OCI-LY1 (cell line): ENCODE measurements around the gene STAB1.
"Not testable (repeated sequence)": the region's sequence is repeated elsewhere in the genome, so short reads cannot be mapped to it uniquely, and the experiment has no call there.

ENCODE experiments used
- H2AFZ ChIP-seq: fragments of 200-600 bp; sonication (generic), shearing (Covaris generic); 2 replicates; pipeline ENCODE4 v1.6.0; 2014; ENCODE audit warnings: antibody characterized with exemption, mild to moderate bottlenecking, low read length
- H3F3A ChIP-seq: fragments of 200-600 bp; sonication (generic), shearing (Covaris generic); 2 replicates; pipeline ENCODE4 v1.6.0; 2014; ENCODE audit warnings: mild to moderate bottlenecking, antibody characterized with exemption, low read length, moderate library complexity; ENCODE audit not compliant: insufficient read depth
- H3K27ac ChIP-seq: fragments of 200-600 bp; sonication (generic); 2 replicates; pipeline ENCODE4 v1.5.1; 2014; ENCODE audit warnings: low read length, mixed run types, mild to moderate bottlenecking, low read depth; ENCODE audit not compliant: poor library complexity, severe bottlenecking
- H3K27me3 ChIP-seq: fragments of 200-600 bp; sonication (generic); 2 replicates; pipeline ENCODE4 v1.6.0; 2014; ENCODE audit warnings: antibody characterized with exemption, mild to moderate bottlenecking, low read length, moderate library complexity; ENCODE audit not compliant: insufficient read depth
- H3K36me3 ChIP-seq: fragments of 200-600 bp; sonication (generic); 2 replicates; pipeline ENCODE4 v1.6.1; 2014; ENCODE audit warnings: mild to moderate bottlenecking, antibody characterized with exemption, low read length, moderate library complexity, mixed read lengths; ENCODE audit not compliant: insufficient read depth
- H3K4me1 ChIP-seq: fragments of 200-600 bp; sonication (generic); 2 replicates; pipeline ENCODE4 v1.5.1; 2014; ENCODE audit warnings: mild to moderate bottlenecking, low read length, moderate library complexity; ENCODE audit not compliant: insufficient read depth, severe bottlenecking
- H3K4me2 ChIP-seq: fragments of 200-600 bp; sonication (generic), shearing (Covaris generic); 2 replicates; pipeline ENCODE4 v1.6.1; 2014; ENCODE audit warnings: low read length
- H3K4me3 ChIP-seq: fragments of 200-600 bp; sonication (generic); 2 replicates; pipeline ENCODE4 v1.5.1; 2014; ENCODE audit warnings: low read length, low read depth, mild to moderate bottlenecking, mixed read lengths; ENCODE audit not compliant: poor library complexity, severe bottlenecking
- H3K79me2 ChIP-seq: fragments of 200-600 bp; shearing (Covaris generic); 2 replicates; pipeline ENCODE4 v1.6.1; 2016; ENCODE audit warnings: mixed run types, low read length, mixed read lengths; ENCODE audit not compliant: insufficient read depth
- H3K9ac ChIP-seq: fragments of 200-600 bp; sonication (generic), shearing (Covaris generic); 2 replicates; pipeline ENCODE4 v1.6.1; 2014; ENCODE audit warnings: mild to moderate bottlenecking, low read length, mixed read lengths
- H3K9me2 ChIP-seq: fragments of 200-600 bp; sonication (generic), shearing (Covaris generic); 2 replicates; pipeline ENCODE4 v1.6.1; 2014; ENCODE audit warnings: low read depth, mild to moderate bottlenecking, low read length, mixed read lengths
- H3K9me3 ChIP-seq: fragments of 200-600 bp; shearing (Covaris generic); 2 replicates; pipeline ENCODE4 v1.6.1; 2014; ENCODE audit warnings: low read length, mixed read lengths
- H4K20me1 ChIP-seq: fragments of 200-600 bp; sonication (generic), shearing (Covaris generic); 2 replicates; pipeline ENCODE4 v1.6.0; 2016; ENCODE audit warnings: mild to moderate bottlenecking, low read length; ENCODE audit not compliant: insufficient read depth
- EZH2 ChIP-seq: fragments of 200-600 bp; sonication (generic), shearing (Covaris generic); IDR thresholded peaks from 2 replicates; pipeline ENCODE4 v1.8.0; 2017; ENCODE audit warnings: borderline replicate concordance, mixed run types, mild to moderate bottlenecking, antibody characterized with exemption, low read length, moderate library complexity, mixed read lengths
- TF ChIP-seq, protein P1 (sequence below): fragments of 200-600 bp; sonication (generic), shearing (Covaris generic); IDR thresholded peaks from 2 replicates; pipeline ENCODE4 v1.5.1; 2017; ENCODE audit warnings: mild to moderate bottlenecking, antibody characterized with exemption, low read length, moderate library complexity, mixed read lengths

Gene STAB1

DNA sequence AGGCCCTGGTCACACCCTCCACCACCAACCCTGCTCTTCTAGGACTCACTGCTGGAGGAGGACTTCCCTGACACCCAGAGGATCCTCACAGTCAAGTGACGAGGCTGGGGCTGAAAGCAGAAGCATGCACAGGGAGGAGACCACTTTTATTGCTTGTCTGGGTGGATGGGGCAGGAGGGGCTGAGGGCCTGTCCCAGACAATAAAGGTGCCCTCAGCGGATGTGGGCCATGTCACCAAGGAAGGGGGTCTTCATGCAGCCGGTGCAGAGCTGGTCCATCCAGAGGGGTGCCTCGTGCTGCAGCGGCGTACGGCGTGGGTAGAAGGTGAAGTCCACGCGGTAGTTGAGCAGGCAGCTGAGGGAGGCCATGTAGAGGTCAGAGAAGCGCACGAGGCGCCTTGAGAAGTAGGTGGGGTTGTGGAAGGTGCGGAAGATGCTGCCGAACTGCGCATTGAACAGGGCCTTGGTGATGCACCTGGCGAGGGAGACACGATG, 29.2 kb downstream of the STAB1 start:
- H3K9ac ChIP-seq: no peak overlapping the region
- H3K9me3 ChIP-seq: no peaks in the 10 kb centered on the region
- H3F3A ChIP-seq: no peaks in the 10 kb centered on the region
- H3K4me3 ChIP-seq: no peak overlapping the region
- no peak overlapping the region for H3K4me2 ChIP-seq
- peaks cover 51% of the 10 kb centered on the region for H3K36me3 ChIP-seq
- no peak overlapping the region for H3K27ac ChIP-seq
- no peaks in the 10 kb centered on the region for H3K27me3 ChIP-seq
- no peaks in the 10 kb centered on the region for H3K9me2 ChIP-seq
- H3K79me2 ChIP-seq: no peaks in the 10 kb centered on the region
- TF ChIP-seq, protein P1, sequence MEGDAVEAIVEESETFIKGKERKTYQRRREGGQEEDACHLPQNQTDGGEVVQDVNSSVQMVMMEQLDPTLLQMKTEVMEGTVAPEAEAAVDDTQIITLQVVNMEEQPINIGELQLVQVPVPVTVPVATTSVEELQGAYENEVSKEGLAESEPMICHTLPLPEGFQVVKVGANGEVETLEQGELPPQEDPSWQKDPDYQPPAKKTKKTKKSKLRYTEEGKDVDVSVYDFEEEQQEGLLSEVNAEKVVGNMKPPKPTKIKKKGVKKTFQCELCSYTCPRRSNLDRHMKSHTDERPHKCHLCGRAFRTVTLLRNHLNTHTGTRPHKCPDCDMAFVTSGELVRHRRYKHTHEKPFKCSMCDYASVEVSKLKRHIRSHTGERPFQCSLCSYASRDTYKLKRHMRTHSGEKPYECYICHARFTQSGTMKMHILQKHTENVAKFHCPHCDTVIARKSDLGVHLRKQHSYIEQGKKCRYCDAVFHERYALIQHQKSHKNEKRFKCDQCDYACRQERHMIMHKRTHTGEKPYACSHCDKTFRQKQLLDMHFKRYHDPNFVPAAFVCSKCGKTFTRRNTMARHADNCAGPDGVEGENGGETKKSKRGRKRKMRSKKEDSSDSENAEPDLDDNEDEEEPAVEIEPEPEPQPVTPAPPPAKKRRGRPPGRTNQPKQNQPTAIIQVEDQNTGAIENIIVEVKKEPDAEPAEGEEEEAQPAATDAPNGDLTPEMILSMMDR: no peak
- no peak for TF ChIP-seq EZH2
- H3K4me1 ChIP-seq: no peaks in the 10 kb centered on the region
- no peak overlapping the region for H2AFZ ChIP-seq
- H4K20me1 ChIP-seq: no peaks in the 10 kb centered on the region

DNA sequence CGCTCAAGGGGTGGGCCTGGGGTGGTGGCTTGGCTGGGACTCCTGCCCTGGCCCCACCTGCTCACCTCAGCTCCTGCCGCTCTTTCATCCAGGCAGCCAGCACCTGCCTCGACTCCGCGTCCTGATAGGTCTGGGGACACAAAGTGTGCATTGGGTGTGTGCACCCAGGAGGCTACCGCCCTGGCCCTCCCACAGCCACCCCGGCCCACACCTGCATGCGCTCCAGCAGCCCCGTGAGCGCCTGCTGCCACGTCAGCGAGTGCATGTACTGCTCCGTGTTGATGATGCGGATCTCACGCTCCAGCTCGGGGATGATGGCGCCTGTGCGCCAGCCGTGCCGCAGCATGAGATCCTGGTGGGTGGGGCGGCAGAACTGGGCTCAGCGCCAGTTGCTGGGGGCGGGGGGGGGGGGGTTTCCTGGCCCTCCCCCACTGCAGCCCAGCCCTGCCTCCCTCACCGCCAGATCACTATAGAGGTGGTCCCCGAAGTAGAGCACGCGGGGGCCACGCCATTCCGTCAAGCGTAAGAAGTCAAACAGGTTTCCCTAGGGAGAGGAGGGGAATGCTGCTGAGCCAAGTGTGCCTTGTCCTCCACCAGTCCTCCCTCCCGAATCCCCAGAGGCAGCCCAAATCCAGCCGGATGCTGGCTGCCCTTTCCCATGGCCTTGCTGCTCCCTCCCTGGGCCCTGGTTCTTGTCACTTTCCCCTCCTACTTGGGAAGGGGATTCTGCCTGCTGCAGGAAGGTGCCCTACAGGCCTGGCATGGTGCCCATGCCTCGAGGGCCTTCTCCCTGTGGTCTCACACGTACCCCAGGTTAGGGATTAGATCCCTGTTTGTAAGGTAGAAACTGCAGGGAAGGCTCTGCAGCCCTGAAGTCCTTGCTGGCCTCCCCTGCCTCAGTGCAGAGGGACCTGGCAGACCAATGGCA, 29.9 kb downstream of the STAB1 start:
- Histone ChIP-seq H4K20me1 (no peaks in the 10 kb centered on the region), H3K4me3 (no peak overlapping the region), H3K4me1 (no peaks in the 10 kb centered on the region), H3K27me3 (no peaks in the 10 kb centered on the region), H3K9me3 (no peaks in the 10 kb centered on the region), H3K36me3 (peaks cover 51% of the 10 kb centered on the region), H3K79me2 (no peaks in the 10 kb centered on the region), H3K9me2 (no peaks in the 10 kb centered on the region), H3F3A (no peaks in the 10 kb centered on the region), H3K4me2 (no peak overlapping the region), H3K9ac (no peak overlapping the region), H3K27ac (no peak overlapping the region), H2AFZ (no peak overlapping the region)
- TF ChIP-seq, protein P1: no peak
- TF ChIP-seq EZH2: no peak

DNA sequence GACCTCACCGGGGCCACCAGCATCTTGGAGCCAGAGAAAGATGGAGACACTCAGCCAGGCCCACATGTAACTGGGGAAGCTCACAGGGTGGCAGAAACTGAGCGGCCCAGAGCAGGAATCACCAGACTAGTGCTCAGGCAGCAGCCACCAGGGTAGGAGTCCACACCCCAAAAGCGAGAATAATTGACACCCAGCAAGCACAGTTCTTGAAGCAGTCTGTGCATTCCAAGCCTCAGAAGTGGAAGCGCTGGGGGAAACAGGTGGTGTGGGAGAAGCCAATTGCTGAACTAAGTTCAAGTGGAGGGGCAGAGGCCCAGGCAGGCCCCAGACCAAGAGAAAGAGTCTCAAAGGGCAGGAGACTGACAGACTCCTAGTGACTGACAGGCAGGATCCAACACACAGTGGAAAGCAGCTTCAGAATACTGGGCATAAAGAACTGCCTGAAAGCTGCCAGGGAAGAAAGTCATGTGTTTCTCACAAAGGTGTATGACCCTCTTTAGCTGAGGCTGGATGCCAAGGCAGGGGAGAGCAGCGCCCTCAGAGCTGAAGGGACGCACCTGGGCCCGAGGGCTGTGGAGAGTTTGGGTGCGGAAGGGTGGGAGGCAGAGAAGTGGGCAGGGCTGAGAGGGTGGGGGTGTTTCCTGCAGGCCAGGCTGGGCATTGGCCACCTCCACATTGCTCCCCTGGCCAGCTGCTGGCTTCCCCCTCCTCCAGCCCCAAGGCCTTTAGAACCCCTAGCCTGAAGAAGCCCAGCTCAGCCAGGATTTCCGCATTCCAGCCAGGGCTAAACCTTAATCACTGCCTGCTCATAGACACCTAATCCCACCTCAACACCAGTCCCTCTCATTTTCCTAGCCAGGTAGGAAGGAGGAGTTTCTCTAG, 30.8 kb downstream of the STAB1 start:
- Histone ChIP-seq H3K79me2 (no peaks in the 10 kb centered on the region), H3K27ac (no peak overlapping the region), H3K36me3 (peaks cover 51% of the 10 kb centered on the region), H3K27me3 (no peaks in the 10 kb centered on the region), H2AFZ (no peak overlapping the region), H3K4me3 (no peak overlapping the region), H3K9ac (no peak overlapping the region), H4K20me1 (no peaks in the 10 kb centered on the region), H3K4me1 (no peaks in the 10 kb centered on the region), H3K9me3 (no peaks in the 10 kb centered on the region), H3K4me2 (no peak overlapping the region), H3K9me2 (no peaks in the 10 kb centered on the region), H3F3A (no peaks in the 10 kb centered on the region)
- no peak for TF ChIP-seq EZH2

DNA sequence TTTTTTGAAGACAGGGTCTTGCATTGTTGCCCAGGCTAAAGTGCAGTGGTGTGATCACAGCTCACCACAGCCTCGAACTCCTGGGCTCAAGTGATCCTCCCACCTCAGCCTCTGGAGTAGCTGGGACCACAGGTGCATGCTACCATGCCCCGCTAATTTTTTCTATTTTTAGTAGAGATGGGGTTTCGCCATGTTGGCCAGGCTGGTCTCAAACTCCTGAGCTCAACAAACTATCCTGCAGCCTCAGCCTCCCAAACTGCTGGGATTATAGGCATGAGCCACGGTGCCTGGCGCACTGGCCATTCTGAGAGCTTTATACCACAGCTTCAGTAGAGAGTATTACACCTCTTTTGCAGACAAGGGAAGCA, 31.5 kb downstream of the STAB1 start:
- H3K9ac ChIP-seq, H3K4me3 ChIP-seq, H3K79me2 ChIP-seq, H3K9me3 ChIP-seq, H3K4me2 ChIP-seq, H3K27ac ChIP-seq, H3K4me1 ChIP-seq, H3K9me2 ChIP-seq, H3F3A ChIP-seq, H4K20me1 ChIP-seq, H3K27me3 ChIP-seq, H2AFZ ChIP-seq: not testable (repeated sequence)
- H3K36me3 ChIP-seq: peaks cover 51% of the 10 kb centered on the region
